ENCODE measurements around the gene POU2F3.
"Not testable (repeated sequence)": the region's sequence is repeated elsewhere in the genome, so short reads cannot be mapped to it uniquely, and the experiment has no call there.

POU2F3 gene

GRCh38 chr11:120253377-120253776 is 13.4 kb downstream of the POU2F3 start:
- DNase-seq, ATAC-seq: not testable (repeated sequence)

GRCh38 chr11:120254788-120255518 is 15.0 kb downstream of the POU2F3 start:
- DNase-seq (no peak), ATAC-seq (no peak)

- ATAC-seq (no peak), DNase-seq (no peak)
These were observed 15.6 kb downstream of the POU2F3 start for GRCh38 chr11:120255519-120255866.

GRCh38 chr11:120256178-120256577 is 16.2 kb downstream of the POU2F3 start:
- ATAC-seq = no peak
- no peak for DNase-seq

GRCh38 chr11:120256779-120257178 is 16.8 kb downstream of the POU2F3 start:
- ATAC-seq (no peak), DNase-seq (no peak)

- no peak for ATAC-seq
- DNase-seq = no peak
These were observed 17.4 kb downstream of the POU2F3 start for GRCh38 chr11:120257346-120257745.

- no peak for DNase-seq
- ATAC-seq = no peak
These were observed 18.7 kb downstream of the POU2F3 start for GRCh38 chr11:120258661-120259060.

GRCh38 chr11:120259241-120259640 is 19.3 kb downstream of the POU2F3 start:
- DNase-seq = no peak
- no peak for ATAC-seq

- DNase-seq (no peak), ATAC-seq (no peak)
These were observed 20.1 kb downstream of the POU2F3 start for GRCh38 chr11:120259988-120260565.

- DNase-seq (no peak), ATAC-seq (no peak)
These were observed 20.7 kb downstream of the POU2F3 start for GRCh38 chr11:120260616-120261015.

GRCh38 chr11:120261321-120261720 is 21.4 kb downstream of the POU2F3 start:
- DNase-seq (no peak), ATAC-seq (no peak)

- no peak for ATAC-seq
- no peak for DNase-seq
These were observed 22.0 kb downstream of the POU2F3 start for GRCh38 chr11:120261931-120262330.

GRCh38 chr11:120267319-120267718 is 27.4 kb downstream of the POU2F3 start:
- ATAC-seq (no peak), DNase-seq (no peak)

GRCh38 chr11:120268686-120269085 is 28.7 kb downstream of the POU2F3 start:
- DNase-seq (no peak), ATAC-seq (no peak)

GRCh38 chr11:120270386-120270785 is 30.4 kb downstream of the POU2F3 start:
- no peak for DNase-seq
- no peak for ATAC-seq

- ATAC-seq (no peak), DNase-seq (no peak)
These were observed 31.7 kb downstream of the POU2F3 start for GRCh38 chr11:120271672-120272071.

- ATAC-seq = no peak
- DNase-seq = no peak
These were observed 32.4 kb downstream of the POU2F3 start for GRCh38 chr11:120272303-120272702.

GRCh38 chr11:120273432-120273831 is 33.5 kb downstream of the POU2F3 start:
- ATAC-seq (no peak), DNase-seq (no peak)

GRCh38 chr11:120273956-120274355 is 34.0 kb downstream of the POU2F3 start:
- not testable (repeated sequence) for DNase-seq, ATAC-seq

GRCh38 chr11:120279502-120279901 is 39.6 kb downstream of the POU2F3 start:
- DNase-seq (no peak), ATAC-seq (no peak)

GRCh38 chr11:120280600-120281051 is 40.7 kb downstream of the POU2F3 start:
- no peak for DNase-seq
- no peak for ATAC-seq

GRCh38 chr11:120281143-120281795 is 41.3 kb downstream of the POU2F3 start:
- ATAC-seq = no peak
- DNase-seq = no peak

GRCh38 chr11:120283124-120283523 is 43.2 kb downstream of the POU2F3 start:
- ATAC-seq (no peak), DNase-seq (no peak)

- DNase-seq (no peak), ATAC-seq (no peak)
These were observed 44.3 kb downstream of the POU2F3 start for GRCh38 chr11:120284272-120284671.

Measured in stimulated activated naive CD8-positive, alpha-beta T cell treated with anti-CD3 and anti-CD28 coated beads, Interleukin-15, Interleukin-2, amounts not matched to agents 100 U/mL and 50 U/mL, for 24 hours (primary cell).